ENCODE data around the gene NDUFS7.

The NDUFS7 gene

GRCh38 chr19:1386945-1387683 lies 3.4 kb downstream of the NDUFS7 start:
- no peak for DNase-seq

GRCh38 chr19:1387684-1388636 lies 4.3 kb downstream of the NDUFS7 start:
- DNase-seq = no peak

- no peak for DNase-seq
These were observed 4.9 kb downstream of the NDUFS7 start for GRCh38 chr19:1388637-1389026.

GRCh38 chr19:1389033-1389940 lies 5.6 kb downstream of the NDUFS7 start:
- no peak for DNase-seq

- no peak for DNase-seq
These were observed 7.2 kb downstream of the NDUFS7 start for GRCh38 chr19:1390890-1391423.

- DNase-seq = no peak
These were observed 8.7 kb downstream of the NDUFS7 start for GRCh38 chr19:1392407-1392806.

- no peak for DNase-seq
These were observed 9.3 kb downstream of the NDUFS7 start for GRCh38 chr19:1392939-1393530.

- no peak for DNase-seq
These were observed 10.1 kb downstream of the NDUFS7 start for GRCh38 chr19:1393841-1394240.

GRCh38 chr19:1394252-1395193 lies 10.8 kb downstream of the NDUFS7 start:
- DNase-seq = no peak

GRCh38 chr19:1395194-1396018 lies 11.7 kb downstream of the NDUFS7 start:
- no peak for DNase-seq

- DNase-seq = no peak
These were observed 12.5 kb downstream of the NDUFS7 start for GRCh38 chr19:1396019-1396767.

- no peak for DNase-seq
These were observed 13.3 kb downstream of the NDUFS7 start for GRCh38 chr19:1396768-1397679.

GRCh38 chr19:1397838-1398237 lies 14.1 kb downstream of the NDUFS7 start:
- no peak for DNase-seq

GRCh38 chr19:1399079-1399478 lies 15.4 kb downstream of the NDUFS7 start:
- DNase-seq = no peak

- no peak for DNase-seq
These were observed 16.0 kb downstream of the NDUFS7 start for GRCh38 chr19:1399745-1400144.

GRCh38 chr19:1400281-1401137 lies 16.8 kb downstream of the NDUFS7 start:
- DNase-seq = no peak
